Measurements from ENCODE around the gene IGSF6. TPM values are rescaled to one million over a fixed set of nuclear protein-coding genes. Genes with fewer than 3 reads are reported as not detected.

The IGSF6 gene, protein sequence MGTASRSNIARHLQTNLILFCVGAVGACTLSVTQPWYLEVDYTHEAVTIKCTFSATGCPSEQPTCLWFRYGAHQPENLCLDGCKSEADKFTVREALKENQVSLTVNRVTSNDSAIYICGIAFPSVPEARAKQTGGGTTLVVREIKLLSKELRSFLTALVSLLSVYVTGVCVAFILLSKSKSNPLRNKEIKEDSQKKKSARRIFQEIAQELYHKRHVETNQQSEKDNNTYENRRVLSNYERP
- total RNA-seq (2011; cell fraction: chromatin; rRNA removed; ENCODE audit: low replicate concordance) = not detected in 2 replicates
- not detected in 2 replicates for total RNA-seq (2011; cell fraction: nucleolus; rRNA removed)
- total RNA-seq (2011; cell fraction: nucleoplasm; rRNA removed) = not detected in 2 replicates
- total RNA-seq (2014; rRNA removed) (not detected in 2 replicates), total RNA-seq (2014; rRNA removed; fragmentation: Illumina TruSeq; extraction: Trizol) (not detected in 2 replicates), total RNA-seq (2015; rRNA removed; fragmentation: Illumina TruSeq; extraction: Trizol) (not detected in 2 replicates), total RNA-seq (2021) (not detected in 2 replicates), polyA plus RNA-seq (2011; rRNA removed) (not detected in 2 replicates), polyA plus RNA-seq (2014; fragmentation: Illumina TruSeq; extraction: Trizol) (not detected in 2 replicates), polyA plus RNA-seq (2014; fragmentation: Nextera tagmentation; extraction: Ambion mirVana) (under 1 TPM in 1 of 2 experiments, not detected in 1; 0.07 TPM), polyA plus RNA-seq (2014; rRNA removed) (not detected in 2 replicates), polyA minus RNA-seq (2011; rRNA and poly(A)+ RNA removed) (not detected in 2 replicates), Bru-seq, nascent RNA (not detected), BruChase-seq, experiment 1, labeled RNA remaining after a 2-hour chase (not detected), BruChase-seq, experiment 2, labeled RNA remaining after a 6-hour chase (not detected)
- not detected in 2 replicates for polyA plus RNA-seq (2011; cell fraction: cytosol; rRNA removed)
- polyA plus RNA-seq (2011; cell fraction: nucleus; rRNA removed) = not detected in 2 replicates
- polyA plus RNA-seq (2012) = 0.13 and 0.14 TPM in 2 replicates
- not detected in 2 replicates for polyA minus RNA-seq (2011; cell fraction: cytosol; rRNA and poly(A)+ RNA removed)
- not detected in 2 replicates for polyA minus RNA-seq (2011; cell fraction: nucleus; rRNA and poly(A)+ RNA removed)
- long read RNA-seq, experiment 1, partial matches to known transcripts = 0 of 1 reads
- long read RNA-seq, experiment 1, other reads (novel, unspliced or antisense) = 1 of 1 reads
- long read RNA-seq, experiment 2 = 0 reads
- long read RNA-seq, experiment 3 = 0 reads

GRCh38 chr16:21652453-21652852 lies at the start of gene IGSF6:
TSS of gene IGSF6 (minus strand) at chr16:21652608. CDS start at chr16:21652598, 10 bp downstream.
- H3K9ac ChIP-seq (ENCODE audit: insufficient read depth in 1 of 2, low read depth in 2 of 2, low read length in 2 of 2) = no peak within 1 kb of the TSS
- intact Hi-C loops (cut with micrococcal nuclease) (no loop called here), in situ Hi-C loops (cut with MboI) (no loop called here)
- H3K79me2 ChIP-seq (ENCODE audit: control insufficient read depth, insufficient read depth, low read length) = no peaks in the 10 kb centered on the region
- H3K27me3 ChIP-seq (ENCODE audit: control insufficient read depth in 2 of 2, insufficient read depth in 2 of 2, low read length in 2 of 2) = no peaks in the 10 kb centered on the region
- no peaks in the 10 kb centered on the region for H3K4me1 ChIP-seq (replicated peaks in 1 of 2; ENCODE audit: control insufficient read depth in 2 of 2, insufficient read depth in 2 of 2, low read length in 2 of 2)
- FAIRE-seq = no peak
- DNase-seq (ENCODE audit: extremely low read depth in 1 of 4, low spot score in 3 of 4) = no peak
- H3K4me3 ChIP-seq = no peak within 1 kb of the TSS
- BruUV-seq (replicated peaks) = no TSS peak
- no peak within 1 kb of the TSS for H3K27ac ChIP-seq (ENCODE audit: extremely low read depth, low read depth, low read length)
- H3K36me3 ChIP-seq (ENCODE audit: control insufficient read depth, insufficient read depth, low read length) = peaks cover 19% of the 10 kb centered on the region; the same call in 2 of the 3 replicates
- H3K9me3 ChIP-seq (replicated peaks; ENCODE audit: control insufficient read depth, insufficient read depth, low read depth, low read length) = no peaks in the 10 kb centered on the region
- 92% methylated on average over 6 of the region's 6 CpGs for whole genome bisulfite sequencing (ENCODE audit: insufficient coverage, low coverage, missing lambda C conversion rate)
- H3K9me1 ChIP-seq (ENCODE audit: control insufficient read depth, insufficient read depth, low read length) = no peaks in the 10 kb centered on the region
- no peak within 1 kb of the TSS for H3K4me2 ChIP-seq (ENCODE audit: insufficient read depth, low read length)
- no peak within 1 kb of the TSS for H2AFZ ChIP-seq (ENCODE audit: low read depth, low read length)
- no peaks in the 10 kb centered on the region for H4K20me1 ChIP-seq (replicated peaks; ENCODE audit: control insufficient read depth, insufficient read depth, low read length)
- ATAC-seq = no peak
- CTCF ChIA-PET (ENCODE audit: low intra/inter-chr PET ratio) = no interaction called here
- POLR2A ChIA-PET = interaction anchor here (0.6 kb wide), 1 partner anchor 55 kb away, joined by 3 read pairs; no protein-coding TSS in a partner anchor
- TF ChIP-seq ZNF277 (CRISPR knock-in tag; IDR thresholded peaks at IDR 0.05; ENCODE audit: borderline replicate concordance) (no peak), ZFX (CRISPR knock-in tag; IDR thresholded peaks at IDR 0.05) (no peak), ETV6 (IDR thresholded peaks at IDR 0.05; ENCODE audit: borderline replicate concordance in 1 of 2, low read depth in 2 of 2, low read length in 1 of 2) (no peak), ETV6 (CRISPR knock-in tag; IDR thresholded peaks at IDR 0.05; ENCODE audit: borderline replicate concordance) (no peak), TRIM25 (IDR thresholded peaks at IDR 0.05; ENCODE audit: borderline replicate concordance) (no peak), GABPB2 (CRISPR knock-in tag; conservative IDR thresholded peaks at IDR 0.05) (no peak), MCM7 (IDR thresholded peaks at IDR 0.05) (no peak), FOXA1 (IDR thresholded peaks at IDR 0.05; ENCODE audit: borderline replicate concordance) (no peak), HDAC6 (IDR thresholded peaks at IDR 0.05; ENCODE audit: low read depth, low read length) (no peak), CTBP1 (IDR thresholded peaks at IDR 0.05; ENCODE audit: borderline replicate concordance) (no peak), ZNF766 (CRISPR knock-in tag; conservative IDR thresholded peaks at IDR 0.05) (no peak), MXD1 (CRISPR knock-in tag; IDR thresholded peaks at IDR 0.05; ENCODE audit: borderline replicate concordance, poor library complexity, severe bottlenecking) (no peak), NFIX (CRISPR knock-in tag; IDR thresholded peaks at IDR 0.05; ENCODE audit: low read depth) (no peak), MCM5 (IDR thresholded peaks at IDR 0.05; ENCODE audit: low read depth) (no peak), XRCC5 (IDR thresholded peaks at IDR 0.05; ENCODE audit: low read depth, low read length) (no peak), EP400 (IDR thresholded peaks at IDR 0.05) (no peak)
